ENCODE measurements around the gene DKKL1.

DKKL1 gene

DNA sequence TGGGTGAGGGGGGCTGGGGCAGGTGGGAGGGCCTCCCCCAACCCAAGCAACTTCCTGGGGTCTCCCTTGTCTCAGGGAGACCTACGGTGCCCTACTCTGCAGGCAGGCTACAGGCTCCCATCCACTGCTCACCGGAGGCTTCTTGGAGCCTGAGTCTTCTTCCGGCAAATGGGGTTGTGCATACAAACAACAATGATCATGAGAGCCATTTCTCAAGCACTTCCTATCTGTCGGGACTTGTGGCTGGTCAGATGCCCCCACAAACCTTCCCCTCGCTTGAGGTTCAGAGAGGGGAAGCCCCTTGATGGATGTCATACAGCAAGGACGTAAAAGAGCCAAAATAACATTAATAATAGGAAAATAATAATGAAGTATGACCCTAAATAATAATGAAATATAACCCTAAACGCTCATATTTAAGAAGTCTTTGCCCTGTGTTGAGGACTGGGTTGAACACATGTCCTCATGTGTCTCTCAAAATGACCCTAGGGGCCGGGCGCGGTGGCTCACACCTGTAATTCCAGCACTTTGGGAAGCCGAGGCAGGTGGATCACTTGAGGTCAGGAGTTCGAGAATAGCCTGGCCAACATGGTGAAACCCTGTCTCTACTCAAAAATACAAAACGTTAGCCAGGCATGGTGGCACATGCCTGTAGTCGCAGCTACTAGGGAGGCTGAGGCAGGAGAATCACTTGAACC is 27.7 kb upstream of the DKKL1 start:
- ATAC-seq: no peak
- no peak for TF ChIP-seq ZNF70 (CRISPR knock-in tag; IDR thresholded peaks at IDR 0.05)
- TF ChIP-seq, protein P1, sequence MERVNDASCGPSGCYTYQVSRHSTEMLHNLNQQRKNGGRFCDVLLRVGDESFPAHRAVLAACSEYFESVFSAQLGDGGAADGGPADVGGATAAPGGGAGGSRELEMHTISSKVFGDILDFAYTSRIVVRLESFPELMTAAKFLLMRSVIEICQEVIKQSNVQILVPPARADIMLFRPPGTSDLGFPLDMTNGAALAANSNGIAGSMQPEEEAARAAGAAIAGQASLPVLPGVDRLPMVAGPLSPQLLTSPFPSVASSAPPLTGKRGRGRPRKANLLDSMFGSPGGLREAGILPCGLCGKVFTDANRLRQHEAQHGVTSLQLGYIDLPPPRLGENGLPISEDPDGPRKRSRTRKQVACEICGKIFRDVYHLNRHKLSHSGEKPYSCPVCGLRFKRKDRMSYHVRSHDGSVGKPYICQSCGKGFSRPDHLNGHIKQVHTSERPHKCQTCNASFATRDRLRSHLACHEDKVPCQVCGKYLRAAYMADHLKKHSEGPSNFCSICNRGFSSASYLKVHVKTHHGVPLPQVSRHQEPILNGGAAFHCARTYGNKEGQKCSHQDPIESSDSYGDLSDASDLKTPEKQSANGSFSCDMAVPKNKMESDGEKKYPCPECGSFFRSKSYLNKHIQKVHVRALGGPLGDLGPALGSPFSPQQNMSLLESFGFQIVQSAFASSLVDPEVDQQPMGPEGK (CRISPR knock-in tag; IDR thresholded peaks at IDR 0.05; ENCODE audit: borderline replicate concordance): no peak
- TF ChIP-seq, protein P2, sequence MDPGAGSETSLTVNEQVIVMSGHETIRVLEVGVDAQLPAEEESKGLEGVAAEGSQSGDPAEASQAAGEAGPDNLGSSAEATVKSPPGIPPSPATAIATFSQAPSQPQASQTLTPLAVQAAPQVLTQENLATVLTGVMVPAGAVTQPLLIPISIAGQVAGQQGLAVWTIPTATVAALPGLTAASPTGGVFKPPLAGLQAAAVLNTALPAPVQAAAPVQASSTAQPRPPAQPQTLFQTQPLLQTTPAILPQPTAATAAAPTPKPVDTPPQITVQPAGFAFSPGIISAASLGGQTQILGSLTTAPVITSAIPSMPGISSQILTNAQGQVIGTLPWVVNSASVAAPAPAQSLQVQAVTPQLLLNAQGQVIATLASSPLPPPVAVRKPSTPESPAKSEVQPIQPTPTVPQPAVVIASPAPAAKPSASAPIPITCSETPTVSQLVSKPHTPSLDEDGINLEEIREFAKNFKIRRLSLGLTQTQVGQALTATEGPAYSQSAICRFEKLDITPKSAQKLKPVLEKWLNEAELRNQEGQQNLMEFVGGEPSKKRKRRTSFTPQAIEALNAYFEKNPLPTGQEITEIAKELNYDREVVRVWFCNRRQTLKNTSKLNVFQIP (CRISPR knock-in tag; IDR thresholded peaks at IDR 0.05; ENCODE audit: borderline replicate concordance, low read depth): no peak
- no peak for TF ChIP-seq TOX (CRISPR knock-in tag; IDR thresholded peaks at IDR 0.05; ENCODE audit: borderline replicate concordance)

DNA sequence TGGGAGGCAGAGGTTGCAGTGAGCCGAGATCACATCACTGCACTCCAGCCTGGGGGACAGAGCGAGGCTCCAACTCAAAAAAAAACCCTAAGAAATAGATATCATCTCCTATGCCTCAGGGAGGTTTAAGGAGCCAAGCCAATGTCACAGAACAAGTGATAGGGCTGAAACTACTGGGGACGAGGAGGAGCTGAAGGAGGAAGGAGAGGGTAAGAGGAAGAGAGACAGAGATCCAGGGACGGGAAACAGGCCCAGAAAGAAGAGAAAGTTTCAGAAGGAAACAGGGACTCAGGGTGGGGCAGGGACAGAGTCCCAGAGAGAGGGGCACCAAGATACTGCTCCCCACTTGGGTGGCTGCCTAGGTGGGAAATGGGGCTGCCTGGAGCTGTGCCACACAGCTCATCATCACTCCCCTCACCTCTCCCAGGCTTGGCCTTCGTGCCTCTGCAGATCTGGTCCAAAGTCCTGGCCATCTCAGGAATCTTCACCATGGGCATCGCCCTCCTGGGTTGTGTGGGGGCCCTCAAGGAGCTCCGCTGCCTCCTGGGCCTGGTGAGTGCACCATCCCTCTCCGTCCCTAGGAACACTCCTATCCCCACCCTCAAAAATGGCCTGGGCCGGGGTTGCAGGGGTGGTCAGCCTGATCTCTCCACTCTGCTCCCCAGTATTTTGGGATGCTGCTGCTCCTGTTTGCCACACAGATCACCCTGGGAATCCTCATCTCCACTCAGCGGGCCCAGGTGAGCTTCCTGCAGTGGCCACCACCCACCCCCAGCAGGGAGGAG is 27.0 kb upstream of the DKKL1 start:
- TF ChIP-seq PPARA (CRISPR knock-in tag; IDR thresholded peaks at IDR 0.05; ENCODE audit: borderline replicate concordance) (no peak), SNAI2 (CRISPR knock-in tag; IDR thresholded peaks at IDR 0.05) (no peak), ESRRG (CRISPR knock-in tag; IDR thresholded peaks at IDR 0.05) (no peak), ISL1 (CRISPR knock-in tag; IDR thresholded peaks at IDR 0.05) (no peak), BACH2 (CRISPR knock-in tag; IDR thresholded peaks at IDR 0.05; ENCODE audit: borderline replicate concordance) (no peak), ARNTL (CRISPR knock-in tag; IDR thresholded peaks at IDR 0.05; ENCODE audit: borderline replicate concordance, low read depth) (no peak), GLIS3 (CRISPR knock-in tag; IDR thresholded peaks at IDR 0.05) (no peak), ZFP30 (CRISPR knock-in tag; IDR thresholded peaks at IDR 0.05) (no peak), CSDC2 (CRISPR knock-in tag; IDR thresholded peaks at IDR 0.05) (no peak)
- TF ChIP-seq, protein P3, sequence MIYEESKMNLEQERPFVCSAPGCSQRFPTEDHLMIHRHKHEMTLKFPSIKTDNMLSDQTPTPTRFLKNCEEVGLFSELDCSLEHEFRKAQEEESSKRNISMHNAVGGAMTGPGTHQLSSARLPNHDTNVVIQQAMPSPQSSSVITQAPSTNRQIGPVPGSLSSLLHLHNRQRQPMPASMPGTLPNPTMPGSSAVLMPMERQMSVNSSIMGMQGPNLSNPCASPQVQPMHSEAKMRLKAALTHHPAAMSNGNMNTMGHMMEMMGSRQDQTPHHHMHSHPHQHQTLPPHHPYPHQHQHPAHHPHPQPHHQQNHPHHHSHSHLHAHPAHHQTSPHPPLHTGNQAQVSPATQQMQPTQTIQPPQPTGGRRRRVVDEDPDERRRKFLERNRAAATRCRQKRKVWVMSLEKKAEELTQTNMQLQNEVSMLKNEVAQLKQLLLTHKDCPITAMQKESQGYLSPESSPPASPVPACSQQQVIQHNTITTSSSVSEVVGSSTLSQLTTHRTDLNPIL (CRISPR knock-in tag; IDR thresholded peaks at IDR 0.05; ENCODE audit: low read depth): no peak
- TF ChIP-seq, protein P2 (CRISPR knock-in tag; IDR thresholded peaks at IDR 0.05; ENCODE audit: borderline replicate concordance, low read depth): no peak
- ATAC-seq: no peak

DNA sequence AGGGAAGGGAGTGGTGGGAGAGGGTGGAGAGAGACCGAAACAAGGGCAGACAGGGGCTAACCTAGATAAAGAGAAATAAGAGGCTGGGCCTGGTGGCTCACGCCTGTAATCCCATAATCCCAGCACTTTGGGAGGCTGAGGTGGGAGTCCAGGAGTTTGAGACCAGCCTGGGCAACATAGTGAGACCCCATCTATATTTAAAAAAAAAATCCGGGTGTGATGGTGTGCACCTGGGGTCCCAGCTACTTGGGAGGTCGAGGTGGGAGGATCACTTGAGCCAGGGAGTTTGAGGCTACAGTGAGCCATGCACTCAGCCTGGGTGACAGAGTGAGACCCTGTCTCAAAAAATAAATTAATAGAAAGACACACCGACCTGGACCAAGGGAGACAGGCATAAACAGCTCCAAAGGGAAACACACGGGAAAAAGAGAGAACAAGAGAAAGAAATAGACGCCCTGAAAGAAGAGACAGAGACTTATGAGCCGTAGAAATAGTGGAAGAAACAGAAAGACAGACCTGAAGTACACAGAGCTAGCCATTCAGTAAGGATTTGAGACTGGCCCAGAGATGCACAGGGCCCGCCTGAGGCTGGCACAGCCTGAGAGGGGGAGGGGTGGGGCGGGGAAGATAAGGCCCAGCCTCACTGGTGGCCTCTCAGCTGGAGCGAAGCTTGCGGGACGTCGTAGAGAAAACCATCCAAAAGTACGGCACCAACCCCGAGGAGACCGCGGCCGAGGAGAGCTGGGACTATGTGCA is 26.2 kb upstream of the DKKL1 start:
- TF ChIP-seq, protein P1 (CRISPR knock-in tag; IDR thresholded peaks at IDR 0.05; ENCODE audit: borderline replicate concordance): no peak
- no peak for TF ChIP-seq ZFP3 (CRISPR knock-in tag; IDR thresholded peaks at IDR 0.05)
- no peak for TF ChIP-seq TOX (CRISPR knock-in tag; IDR thresholded peaks at IDR 0.05; ENCODE audit: borderline replicate concordance)
- TF ChIP-seq ZC3H10 (CRISPR knock-in tag; IDR thresholded peaks at IDR 0.05): no peak
- TF ChIP-seq, protein P2 (CRISPR knock-in tag; IDR thresholded peaks at IDR 0.05; ENCODE audit: borderline replicate concordance, low read depth): no peak
- TF ChIP-seq ESRRG (CRISPR knock-in tag; IDR thresholded peaks at IDR 0.05): no peak
- no peak for TF ChIP-seq PPARA (CRISPR knock-in tag; IDR thresholded peaks at IDR 0.05; ENCODE audit: borderline replicate concordance)
- TF ChIP-seq, protein P3 (CRISPR knock-in tag; IDR thresholded peaks at IDR 0.05; ENCODE audit: low read depth): no peak
- ATAC-seq: no peak
